Hair follicular keratinocyte (primary cell): Measurements from ENCODE around the gene GRHPR. TPM values are rescaled to one million over a fixed set of nuclear protein-coding genes. Genes with fewer than 3 reads are reported as not detected.

ENCODE experiments used
- total RNA-seq: library from RNA; depleted of rRNA; stranded (reverse); fragments of >200 nt; gene quantifications from 2 replicates; pipeline ENCODE4 v1.2.3, GENCODE V29; 2015

Gene GRHPR
- 152 and 154 TPM in 2 replicates for total RNA-seq

DNA sequence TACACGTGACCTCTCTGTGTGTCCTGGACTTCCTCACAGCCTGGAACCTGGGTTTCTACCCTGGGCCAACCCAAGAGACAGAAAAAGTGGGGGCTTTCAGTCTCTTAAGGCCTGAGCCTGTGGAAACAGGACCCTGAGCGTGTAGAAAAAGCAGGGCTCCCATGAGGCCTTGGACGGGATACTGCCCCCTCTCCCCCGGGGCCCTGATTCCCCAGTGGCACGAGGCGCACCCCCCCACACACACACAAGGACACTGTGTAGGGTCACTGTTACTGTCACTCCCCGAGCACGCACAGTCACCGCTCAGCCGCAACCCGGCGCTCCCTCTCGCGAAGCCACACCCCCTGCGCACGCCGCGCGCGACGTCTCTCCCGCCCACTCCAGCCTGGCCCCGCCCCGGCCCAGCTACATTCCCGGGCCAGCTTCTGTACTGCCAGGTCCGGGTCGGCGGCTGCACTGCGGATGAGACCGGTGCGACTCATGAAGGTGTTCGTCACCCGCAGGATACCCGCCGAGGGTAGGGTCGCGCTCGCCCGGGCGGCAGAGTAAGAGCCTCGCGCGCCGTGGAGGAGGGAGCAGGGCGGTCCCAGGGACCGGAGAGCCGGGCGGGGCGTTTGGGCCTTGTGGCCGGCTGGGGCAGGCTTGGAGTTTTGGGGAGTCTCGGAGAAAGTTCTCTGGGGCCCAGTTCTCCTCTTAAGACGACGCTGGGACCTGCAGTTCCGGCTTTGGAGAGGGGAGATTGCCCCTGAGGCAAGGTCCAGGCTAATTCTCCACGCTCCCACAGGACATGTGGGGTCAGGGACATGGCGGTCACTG is at the start of gene GRHPR:
Gene GRHPR, plus strand, starts transcription at position 408 of the 816 bp plus-strand sequence. Its CDS starts 55 bp downstream, at position 463.

DNA sequence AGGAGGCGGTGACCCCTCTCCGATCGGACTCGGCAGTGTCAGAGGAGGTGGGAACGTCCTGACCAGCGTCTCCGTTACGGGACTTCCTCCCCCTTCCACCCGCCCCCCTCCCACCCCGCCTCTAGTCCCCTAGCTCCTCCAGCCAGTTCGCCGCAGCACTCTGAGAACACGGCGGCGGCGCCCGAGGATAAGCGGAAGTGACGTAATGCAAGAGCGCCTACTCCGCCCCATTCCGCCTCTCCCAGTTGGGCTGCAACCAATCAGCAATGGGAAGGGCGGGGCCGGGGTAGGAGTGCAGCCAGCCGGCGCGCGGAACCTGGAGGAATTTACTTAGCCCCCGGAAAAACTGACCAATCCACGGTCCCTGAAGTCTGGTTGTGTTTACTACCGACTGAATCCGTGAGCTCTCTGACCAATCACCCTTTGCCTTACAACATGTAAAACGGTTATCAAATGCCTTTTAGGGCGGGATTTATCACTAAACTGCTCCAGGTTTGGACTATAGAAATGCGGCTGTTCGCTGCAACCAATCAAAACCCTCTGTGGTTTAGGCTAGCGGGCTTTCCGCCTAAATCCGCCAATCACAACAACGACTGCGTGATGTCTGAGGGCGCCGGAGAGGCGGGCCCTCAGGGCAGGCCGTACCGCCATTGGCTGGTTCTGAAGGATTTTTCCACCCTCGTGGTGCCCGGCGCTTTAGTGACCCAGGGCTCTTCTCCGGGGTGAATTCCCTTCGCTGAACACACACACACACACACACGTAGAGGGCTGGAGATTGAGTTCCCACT is 42.9 kb downstream of the GRHPR start, which contains the start of gene ZBTB5:
Gene ZBTB5, minus strand, starts transcription at position 202 of the 788 bp plus-strand sequence. CDS start 22,899 bp downstream, outside the sequence.

DNA sequence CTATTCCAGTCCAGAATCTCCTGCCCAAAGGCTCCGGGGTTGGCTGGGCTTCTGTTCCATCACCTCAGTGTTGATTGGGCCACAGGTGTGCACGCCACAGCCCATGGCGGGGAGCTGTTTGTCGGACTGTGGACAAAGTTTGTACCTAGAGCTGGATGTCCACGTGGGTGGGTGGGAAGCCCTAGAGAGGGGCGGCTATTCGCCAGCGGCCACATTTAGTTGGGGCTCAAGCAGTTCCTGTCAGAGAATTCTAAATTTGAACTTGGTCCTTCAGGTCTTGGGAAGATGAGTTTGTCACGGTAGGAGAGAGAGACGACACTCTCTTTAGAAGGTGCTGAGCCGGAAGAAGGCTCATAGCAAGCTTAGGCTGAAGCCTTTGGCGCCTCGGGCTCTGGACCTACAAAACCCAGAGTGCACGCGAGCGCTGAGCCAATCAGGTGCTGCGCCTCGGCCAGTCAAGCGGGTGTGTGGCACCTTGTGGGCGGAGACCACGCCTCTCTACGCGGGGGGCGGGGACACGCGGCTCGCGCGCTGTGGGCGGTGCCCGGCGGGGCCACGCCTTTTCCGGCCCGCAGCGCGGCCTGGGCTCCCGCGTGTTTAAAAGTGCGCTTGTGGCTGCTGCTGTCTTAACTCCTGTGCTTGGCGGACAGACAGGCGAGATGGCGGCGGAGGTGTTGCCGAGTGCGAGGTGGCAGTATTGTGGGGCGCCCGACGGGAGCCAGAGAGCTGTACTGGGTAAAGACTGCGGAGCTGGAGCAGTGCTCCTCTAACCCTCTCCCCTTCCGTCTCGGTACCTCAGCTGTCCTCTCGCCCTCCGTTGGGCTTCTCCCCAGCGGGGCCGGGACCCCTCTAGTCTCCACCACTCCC is 63.1 kb downstream of the GRHPR start, which contains the start of gene POLR1E:
Gene POLR1E, plus strand, starts transcription at position 560 of the 867 bp plus-strand sequence. Its CDS starts 100 bp downstream, at position 660.

Other genes with a start within 250 kb of the GRHPR start
- gene ZBTB5, start 42.8 kb downstream of the GRHPR start, total RNA-seq, result 7.4 and 8.5 TPM in 2 replicates
- 33.3 and 39.1 TPM in 2 replicates for gene POLR1E, start 63.3 kb downstream of the GRHPR start, total RNA-seq
- gene FBXO10, start 153.7 kb downstream of the GRHPR start, total RNA-seq, result 1.6 and 1.9 TPM in 2 replicates
- gene TOMM5, start 169.9 kb downstream of the GRHPR start, total RNA-seq, result 131 and 194 TPM in 2 replicates
- gene FRMPD1, start 228.3 kb downstream of the GRHPR start, total RNA-seq, result under 0.01 TPM in 1 of 2 replicates, not detected in the other